Natural killer cell treated with Interleukin-12 subunit alpha and Interleukin-12 subunit beta and Interleukin-15 and Interleukin-18, amount 100 ng/mL, for 72 hours (primary cell): Measurements from ENCODE around the gene UMODL1. TPM values are rescaled to one million over a fixed set of nuclear protein-coding genes. Genes with fewer than 3 reads are reported as not detected.

Source experiments
- total RNA-seq, 2 donors: library from RNA; stranded (reverse); gene quantifications; one replicate each; pipeline ENCODE4 v1.2.3, GENCODE V29; 2022

UMODL1 gene
- total RNA-seq, 2 donors from 2014 or later = not detected

Other genes with a start within 250 kb of the UMODL1 start
- gene PRDM15, start 192.0 kb upstream of the UMODL1 start, total RNA-seq = 10 to 100 TPM; 12.9 to 22.1 TPM
- gene C2CD2, start 117.3 kb upstream of the UMODL1 start, total RNA-seq = 1 to 10 TPM; 1.4 to 2.2 TPM
- 10 to 100 TPM; 13.0 to 20.4 TPM for gene ZBTB21, start 61.0 kb upstream of the UMODL1 start, total RNA-seq
- 1 to 10 TPM; 3.1 to 3.5 TPM for gene ABCG1, start 147.8 kb downstream of the UMODL1 start, total RNA-seq
- gene TFF3, start 244.1 kb downstream of the UMODL1 start, total RNA-seq = not detected